PC-9 (cell line): Measurements from ENCODE around the gene UBE2A. TPM values are rescaled to one million over a fixed set of nuclear protein-coding genes. Genes with fewer than 3 reads are reported as not detected.

ENCODE experiments used
- Bru-seq: library from RNA; stranded (reverse); fragments of 400-500 nt; gene quantifications from one replicate; lab custom pipeline; 2021; lab: Mats Ljungman, UMichigan
- BruChase-seq, 2 experiments: library from RNA; stranded (reverse); fragments of 400-500 nt; gene quantifications; one replicate each; lab custom pipeline; 2021; lab: Mats Ljungman, UMichigan
- BruUV-seq: library from RNA; stranded (reverse); fragments of 400-500 nt; replicated peaks from 2 replicates; lab custom pipeline; 2021; lab: Mats Ljungman, UMichigan
- CTCF ChIA-PET: fragments of 300-600 bp; sonication (Branson Sonifier 250); formaldehyde crosslinking; loops from one replicate; lab custom pipeline; 2022; ENCODE audit warnings: antibody characterized with exemption; lab: Charles Lee
- POLR2A ChIA-PET: fragments of 300-600 bp; sonication (Branson Sonifier 250); formaldehyde crosslinking; loops from one replicate; lab custom pipeline; 2022; ENCODE audit warnings: antibody characterized with exemption; ENCODE audit not compliant: unreplicated experiment; lab: Charles Lee
- DNase-seq, 2 experiments: peaks; one replicate each; pipeline versions ENCODE4 v3.0.0 to v3.0.0-alpha.2; 2015 to 2022; ENCODE audit warnings: mixed read lengths in 1 of 2
- H2AFZ ChIP-seq: fragments of 200-600 bp; sonication (generic); 2 replicates; pipeline ENCODE4 v1.8.1; 2017; ENCODE audit warnings: antibody characterized with exemption
- H3F3A ChIP-seq: fragments of 200-600 bp; sonication (generic); 2 replicates; pipeline ENCODE4 v1.8.1; 2017; ENCODE audit warnings: antibody characterized with exemption, mild to moderate bottlenecking, low read depth; ENCODE audit not compliant: insufficient read depth
- H3K27ac ChIP-seq: fragments of 200-600 bp; sonication (generic); 2 replicates; pipeline ENCODE4 v1.6.1; 2016; ENCODE audit warnings: mixed run types
- H3K27me3 ChIP-seq: fragments of 200-600 bp; sonication (generic); 2 replicates; pipeline ENCODE4 v1.6.1; 2016; ENCODE audit warnings: low read depth, mixed run types; ENCODE audit not compliant: insufficient read depth
- H3K36me3 ChIP-seq: fragments of 200-600 bp; sonication (generic); 2 replicates; pipeline ENCODE4 v1.6.1; 2016; ENCODE audit warnings: low read depth, mixed run types
- H3K4me1 ChIP-seq: fragments of 200-600 bp; sonication (generic); replicated peaks from 2 replicates; pipeline ENCODE4 v1.6.1; 2016; ENCODE audit warnings: mixed run types; ENCODE audit not compliant: insufficient read depth
- H3K4me2 ChIP-seq: fragments of 200-600 bp; sonication (generic); 2 replicates; pipeline ENCODE4 v1.6.1; 2017; ENCODE audit warnings: mixed run types
- H3K4me3 ChIP-seq: fragments of 200-600 bp; sonication (generic); 2 replicates; pipeline ENCODE4 v1.6.1; 2016; ENCODE audit warnings: mixed run types
- H3K79me2 ChIP-seq: fragments of 200-600 bp; sonication (generic); 2 replicates; pipeline ENCODE4 v1.6.1; 2017; ENCODE audit warnings: low read depth, mixed run types
- H3K9me2 ChIP-seq: fragments of 200-600 bp; sonication (generic); 2 replicates; pipeline ENCODE4 v1.8.1; 2017; ENCODE audit warnings: mild to moderate bottlenecking; ENCODE audit not compliant: insufficient read depth
- H3K9me3 ChIP-seq: fragments of 200-600 bp; sonication (generic); 2 replicates; pipeline ENCODE4 v1.8.1; 2016; ENCODE audit warnings: low read depth; ENCODE audit not compliant: insufficient read depth
- H4K20me1 ChIP-seq: fragments of 200-600 bp; sonication (generic); 2 replicates; pipeline ENCODE4 v1.8.1; 2017; ENCODE audit not compliant: insufficient read depth
- EZH2 ChIP-seq: fragments of 200-600 bp; sonication (generic); IDR thresholded peaks from 2 replicates; pipeline ENCODE4 v1.8.0; 2017; ENCODE audit warnings: antibody characterized with exemption, low read depth
- intact Hi-C: fragments of 100-400 bp; cut with micrococcal nuclease; formaldehyde crosslinking; loops from one replicate; pipeline ENCODE4 v1.10.0; 2022; ENCODE audit not compliant: unreplicated experiment
- long read RNA-seq: library from polyadenylated mRNA; stranded (forward); transcript quantifications from one replicate; pipeline ENCODE4 v2.0.0, GENCODE V29; 2022
- total RNA-seq: library from RNA; stranded (reverse); gene quantifications from 2 replicates; pipeline ENCODE4 v1.2.3, GENCODE V29; 2021
- TF ChIP-seq, protein P1 (sequence below): fragments of 200-600 bp; sonication (generic); conservative IDR thresholded peaks from 2 replicates; pipeline ENCODE4 v1.6.1; 2017; ENCODE audit warnings: mixed run types, antibody characterized with exemption, mild to moderate bottlenecking, moderate library complexity

UBE2A gene
- 103 and 119 TPM in 2 replicates for total RNA-seq
- Bru-seq, nascent RNA: percentile 91 among the genes with signal in this experiment
- percentile 95 among the genes with signal in this experiment for BruChase-seq, experiment 1, labeled RNA remaining after a 2-hour chase
- percentile 95 among the genes with signal in this experiment for BruChase-seq, experiment 2, labeled RNA remaining after a 6-hour chase
- long read RNA-seq, transcript UBE2A-202 (6 exons, 1,874 nt): major isoform, 185 of 276 reads
- long read RNA-seq, transcript UBE2A-206 (5 exons, 1,381 nt): minor isoform, 31 of 276 reads
- long read RNA-seq, transcript UBE2A-207 (5 exons, 934 nt): minor isoform, 29 of 276 reads
- long read RNA-seq, partial matches to known transcripts: 7 of 276 reads
- long read RNA-seq, other reads (novel, unspliced or antisense): 24 of 276 reads

GRCh38 chrX:119574394-119575266, at the start of gene UBE2A:
TSS of gene UBE2A (plus strand) at chrX:119574563. CDS start at chrX:119574712, 149 bp downstream.
- Histone ChIP-seq H3K9me3 (no peaks in the 10 kb centered on the region), H3K4me2 (peak within 1 kb of the TSS; percentile 98), H3K27me3 (no peaks in the 10 kb centered on the region), H4K20me1 (no peaks in the 10 kb centered on the region), H3K9me2 (no peaks in the 10 kb centered on the region), H2AFZ (peak within 1 kb of the TSS; percentile 87), H3F3A (peaks cover 21% of the 10 kb centered on the region), H3K4me1 (peaks cover 27% of the 10 kb centered on the region), H3K36me3 (peaks cover 10% of the 10 kb centered on the region; the same call in 1 of the 2 replicates), H3K4me3 (peak within 1 kb of the TSS; percentile 83), H3K27ac (peak within 1 kb of the TSS; percentile 83), H3K79me2 (peaks cover 23% of the 10 kb centered on the region)
- no peak for TF ChIP-seq EZH2
- TF ChIP-seq, protein P1, sequence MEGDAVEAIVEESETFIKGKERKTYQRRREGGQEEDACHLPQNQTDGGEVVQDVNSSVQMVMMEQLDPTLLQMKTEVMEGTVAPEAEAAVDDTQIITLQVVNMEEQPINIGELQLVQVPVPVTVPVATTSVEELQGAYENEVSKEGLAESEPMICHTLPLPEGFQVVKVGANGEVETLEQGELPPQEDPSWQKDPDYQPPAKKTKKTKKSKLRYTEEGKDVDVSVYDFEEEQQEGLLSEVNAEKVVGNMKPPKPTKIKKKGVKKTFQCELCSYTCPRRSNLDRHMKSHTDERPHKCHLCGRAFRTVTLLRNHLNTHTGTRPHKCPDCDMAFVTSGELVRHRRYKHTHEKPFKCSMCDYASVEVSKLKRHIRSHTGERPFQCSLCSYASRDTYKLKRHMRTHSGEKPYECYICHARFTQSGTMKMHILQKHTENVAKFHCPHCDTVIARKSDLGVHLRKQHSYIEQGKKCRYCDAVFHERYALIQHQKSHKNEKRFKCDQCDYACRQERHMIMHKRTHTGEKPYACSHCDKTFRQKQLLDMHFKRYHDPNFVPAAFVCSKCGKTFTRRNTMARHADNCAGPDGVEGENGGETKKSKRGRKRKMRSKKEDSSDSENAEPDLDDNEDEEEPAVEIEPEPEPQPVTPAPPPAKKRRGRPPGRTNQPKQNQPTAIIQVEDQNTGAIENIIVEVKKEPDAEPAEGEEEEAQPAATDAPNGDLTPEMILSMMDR: peak; percentile 61; the same call in 1 of the 2 replicates
- peak; percentile 86 to 93 for DNase-seq
- POLR2A ChIA-PET: interaction anchor here (0.5 to 0.8 kb wide), 6 partner anchors 9 to 1764 kb away, joined by 3 to 11 read pairs (median 4); partner anchors contain the start of gene STEEP1
- BruUV-seq: no TSS peak
- CTCF ChIA-PET: interaction anchor here (0.6 to 1.0 kb wide), 5 partner anchors 37 to 97 kb away, joined by 3 to 6 read pairs (median 4); no protein-coding TSS in a partner anchor
- intact Hi-C loops: loop anchor here (1.0 to 5.0 kb wide), 3 partner anchors 9 to 118 kb away; partner anchors contain the start of genes SEPTIN6 and STEEP1

GRCh38 chrX:119529345-119530276, 44.8 kb upstream of the UBE2A start:
- Histone ChIP-seq H3K9me3 (no peaks in the 10 kb centered on the region), H3K79me2 (no peaks in the 10 kb centered on the region), H3K36me3 (no peaks in the 10 kb centered on the region), H3K9me2 (no peaks in the 10 kb centered on the region), H3K4me3 (no peak overlapping the region), H3F3A (peaks cover 3% of the 10 kb centered on the region; the same call in 1 of the 2 replicates), H4K20me1 (no peaks in the 10 kb centered on the region), H3K27me3 (no peaks in the 10 kb centered on the region), H3K4me1 (no peaks in the 10 kb centered on the region), H2AFZ (no peak overlapping the region), H3K4me2 (no peak overlapping the region), H3K27ac (no peak overlapping the region)
- TF ChIP-seq, protein P1: no peak
- TF ChIP-seq EZH2: no peak
- DNase-seq: no peak
- ChIA-PET POLR2A (no interaction called here), CTCF (no interaction called here)
- intact Hi-C loops: no loop called here
- BruUV-seq: no TSS peak
